ENCODE data around the gene RAD51B.

Gene RAD51B

GRCh38 chr14:67835596-67835995, 16.0 kb downstream of the RAD51B start:
- no peak for DNase-seq (ENCODE audit: low read depth in 2 of 2)

GRCh38 chr14:67837011-67837624, 17.5 kb downstream of the RAD51B start:
- no peak for DNase-seq (ENCODE audit: low read depth in 2 of 2)

DNA sequence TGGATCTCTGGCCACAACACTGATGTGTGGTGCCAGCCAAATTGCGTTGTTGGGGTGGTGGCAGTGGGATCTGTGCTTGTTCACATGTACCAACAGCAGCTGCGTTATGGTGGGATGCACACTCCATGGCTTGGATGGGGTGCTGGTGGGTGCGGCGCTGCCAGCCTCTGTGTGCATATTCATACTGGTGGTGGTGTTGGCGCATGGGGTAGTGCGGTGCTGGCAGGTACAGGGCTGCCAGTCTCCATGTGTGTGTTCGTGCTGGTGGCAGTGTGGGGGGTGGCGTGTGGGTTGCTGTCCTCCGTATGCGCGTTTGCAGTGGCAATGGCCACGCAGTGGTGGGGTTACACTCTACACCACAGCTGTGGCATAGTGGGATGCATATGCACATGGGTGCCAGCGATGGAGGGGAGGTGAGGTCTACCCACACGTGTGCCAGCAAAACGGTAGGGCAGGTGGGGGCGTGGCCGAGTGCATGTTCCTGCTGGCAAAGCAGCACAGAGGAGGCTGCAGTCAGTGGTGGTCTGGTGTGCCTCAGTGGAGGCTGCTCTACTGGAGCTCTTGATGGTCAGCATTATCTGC, 26.5 kb downstream of the RAD51B start:
- no peak for DNase-seq (ENCODE audit: low read depth in 2 of 2)

- DNase-seq (ENCODE audit: low read depth in 2 of 2): no peak
Observed at GRCh38 chr14:67850066-67850830, 30.7 kb downstream of the RAD51B start.

DNA sequence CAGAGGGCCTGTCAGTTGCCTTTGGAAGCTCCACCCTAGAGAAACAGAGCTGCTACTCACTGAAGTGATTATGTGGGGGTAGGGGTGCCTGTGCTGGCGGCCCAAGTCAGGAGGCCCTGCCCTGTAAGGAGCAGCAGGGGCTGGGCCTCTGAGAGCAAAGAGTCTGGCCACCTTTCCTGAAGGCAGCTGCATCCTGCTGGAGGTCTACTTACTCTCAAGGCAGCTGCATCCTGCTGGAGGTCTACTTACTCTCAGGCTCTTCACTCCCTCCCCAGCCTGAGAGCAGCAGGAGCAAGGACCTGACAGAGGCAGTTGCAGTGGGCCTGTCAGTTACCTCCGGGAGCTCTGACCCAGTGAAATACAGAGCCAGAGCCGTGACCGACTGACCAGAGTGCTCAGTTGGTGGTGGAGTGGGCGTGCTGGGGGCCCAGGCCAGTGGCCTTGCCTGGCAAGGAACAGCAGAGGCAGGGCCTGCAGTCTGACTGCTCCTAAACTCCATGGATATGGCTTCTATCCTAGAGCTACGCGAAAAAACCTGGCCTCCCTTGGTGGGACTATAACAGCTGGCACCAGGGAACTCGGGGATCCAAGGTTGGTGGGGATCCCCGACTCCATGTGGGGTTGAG, 32.3 kb downstream of the RAD51B start:
- no peak for DNase-seq (ENCODE audit: low read depth in 2 of 2)

DNA sequence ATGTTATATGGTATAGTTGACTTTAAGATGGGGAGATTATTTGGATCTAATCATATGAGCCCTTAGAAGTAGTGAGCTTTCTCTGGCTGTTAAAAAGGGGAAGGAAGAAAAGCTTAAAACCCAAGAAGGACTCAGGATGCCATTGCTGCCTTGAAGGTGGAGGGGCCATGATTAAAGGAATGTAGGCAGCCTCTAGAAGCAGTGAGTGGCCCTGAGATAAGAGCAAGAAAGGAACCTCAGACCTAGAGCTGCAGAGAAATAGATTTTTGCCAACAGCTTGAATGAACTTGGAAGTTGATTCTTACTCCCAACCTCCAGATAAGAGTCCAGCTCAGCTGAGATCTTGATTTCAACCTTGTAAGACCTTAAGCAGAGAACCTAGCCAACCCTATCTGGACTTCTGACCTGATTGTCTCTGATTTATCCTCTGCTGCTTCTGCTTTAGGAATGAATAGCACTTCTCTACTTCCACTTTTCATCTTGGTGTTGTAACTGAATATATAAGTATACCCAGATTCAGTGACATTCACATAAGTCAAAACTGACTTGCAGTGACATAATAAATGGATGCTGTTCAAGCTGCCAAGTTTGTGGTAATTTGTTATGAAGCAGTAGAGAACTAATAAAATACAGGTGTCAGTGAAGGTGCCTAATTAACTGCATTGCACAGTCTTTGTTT, 33.5 kb downstream of the RAD51B start:
- no peak for DNase-seq (ENCODE audit: low read depth in 2 of 2)

DNA sequence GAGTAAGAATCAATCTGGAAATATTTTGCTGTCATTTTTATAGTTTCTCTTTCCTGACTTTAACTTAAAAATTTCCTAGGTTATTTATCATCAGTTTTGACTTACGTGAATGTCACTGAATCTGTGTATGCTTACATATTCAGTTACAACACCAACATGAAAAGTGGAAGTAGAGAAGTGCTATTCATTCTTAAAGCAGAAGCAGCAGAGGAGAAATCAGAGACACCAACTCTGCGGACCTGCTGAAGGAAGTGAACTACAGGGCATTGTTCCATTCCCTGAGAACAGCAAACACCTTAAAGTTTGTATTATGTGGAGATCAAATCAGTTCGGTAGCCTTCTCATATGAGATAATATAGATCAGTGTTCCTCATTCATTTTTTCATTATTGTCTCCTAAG, 34.1 kb downstream of the RAD51B start:
- DNase-seq (ENCODE audit: low read depth in 2 of 2): no peak

DNA sequence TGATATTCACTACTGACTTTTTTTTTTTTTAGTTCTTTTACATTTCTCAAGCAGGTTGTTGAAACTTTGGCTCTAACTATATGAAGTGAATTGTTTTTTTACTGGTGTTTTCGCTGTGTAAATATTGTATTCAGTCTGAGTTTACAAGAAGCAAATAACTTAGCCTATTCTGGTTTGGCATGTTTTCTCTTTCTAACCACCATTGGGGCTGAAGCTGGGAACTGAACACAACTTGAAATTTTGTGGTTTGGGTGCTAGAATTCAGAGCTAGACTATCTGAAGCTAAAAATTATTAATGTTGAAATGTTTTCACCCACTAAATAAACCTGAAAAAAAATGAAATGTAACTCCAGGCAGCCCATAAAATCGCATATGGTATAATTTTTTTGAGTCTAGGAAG, 37.2 kb downstream of the RAD51B start:
- DNase-seq (ENCODE audit: low read depth in 2 of 2): no peak

DNA sequence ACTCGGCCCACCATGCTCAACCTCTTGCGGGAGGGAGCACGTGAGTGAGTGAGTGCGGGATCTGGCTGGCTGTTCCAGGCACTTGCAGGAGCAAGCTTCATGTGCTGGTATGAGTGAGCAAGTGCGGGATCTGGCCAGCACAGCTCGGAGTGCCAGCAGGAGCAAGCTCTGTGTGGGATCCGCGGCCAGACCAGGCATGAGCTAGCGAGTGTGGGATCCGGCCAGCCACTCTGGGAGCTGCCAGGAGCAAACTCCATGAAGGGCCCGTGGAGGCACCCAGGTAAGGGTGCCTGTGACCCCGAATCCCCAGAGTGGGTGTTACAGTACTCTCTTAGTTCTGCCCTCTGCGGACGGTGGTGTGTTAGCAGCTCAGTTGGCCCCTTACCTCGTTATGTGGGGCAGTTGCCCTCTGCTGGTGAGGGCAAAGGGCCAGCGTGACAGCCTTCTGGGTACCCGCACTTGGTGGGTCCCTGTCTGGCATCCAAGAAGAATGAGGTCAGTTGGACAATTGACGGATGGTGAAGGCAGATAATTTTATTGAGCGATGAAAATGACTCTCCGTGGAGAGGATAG, 38.3 kb downstream of the RAD51B start:
- DNase-seq (ENCODE audit: low read depth in 2 of 2): no peak

GRCh38 chr14:67859169-67859749, 39.7 kb downstream of the RAD51B start:
- DNase-seq (ENCODE audit: low read depth in 2 of 2): no peak

GRCh38 chr14:67863223-67863622, 43.6 kb downstream of the RAD51B start:
- DNase-seq (ENCODE audit: low read depth in 2 of 2): no peak

DNA sequence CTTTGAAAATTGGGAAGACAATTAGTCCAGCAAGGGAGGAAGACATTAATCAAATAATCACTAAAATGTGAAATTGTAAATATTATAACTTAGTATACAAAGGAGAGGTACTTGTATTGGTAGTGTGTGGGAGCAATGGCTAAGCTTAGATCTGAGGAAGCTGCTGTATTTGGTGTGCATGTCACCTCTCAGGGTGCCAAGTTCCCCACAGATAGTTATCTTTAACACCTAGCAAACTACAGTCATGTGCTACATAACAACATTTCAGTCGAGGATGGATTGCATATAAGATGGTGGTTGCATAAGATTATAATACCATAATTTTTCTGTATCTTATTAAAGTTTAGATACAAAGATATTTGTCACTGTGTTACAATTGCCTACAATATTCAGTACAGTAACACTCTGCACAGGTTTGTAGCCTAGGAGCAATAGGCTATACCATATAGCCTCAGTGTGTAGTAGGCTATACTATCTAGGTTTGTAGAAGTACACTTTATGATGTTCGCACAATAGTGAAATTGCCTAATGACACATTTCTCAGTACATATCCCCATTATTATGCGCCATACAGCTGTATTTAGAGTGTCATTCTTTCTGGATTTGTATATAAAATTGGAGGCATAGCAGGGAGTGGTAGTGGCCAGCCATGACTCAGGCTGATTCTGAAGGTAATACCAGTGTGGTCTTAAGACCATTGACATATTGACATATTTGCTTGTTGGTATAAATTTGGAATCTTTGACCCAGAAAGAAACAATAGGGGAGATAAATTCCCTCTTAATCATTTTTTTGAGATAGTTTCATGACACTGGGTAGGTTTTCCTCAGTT, 55.8 kb downstream of the RAD51B start:
- DNase-seq (ENCODE audit: low read depth in 2 of 2): no peak

DNA sequence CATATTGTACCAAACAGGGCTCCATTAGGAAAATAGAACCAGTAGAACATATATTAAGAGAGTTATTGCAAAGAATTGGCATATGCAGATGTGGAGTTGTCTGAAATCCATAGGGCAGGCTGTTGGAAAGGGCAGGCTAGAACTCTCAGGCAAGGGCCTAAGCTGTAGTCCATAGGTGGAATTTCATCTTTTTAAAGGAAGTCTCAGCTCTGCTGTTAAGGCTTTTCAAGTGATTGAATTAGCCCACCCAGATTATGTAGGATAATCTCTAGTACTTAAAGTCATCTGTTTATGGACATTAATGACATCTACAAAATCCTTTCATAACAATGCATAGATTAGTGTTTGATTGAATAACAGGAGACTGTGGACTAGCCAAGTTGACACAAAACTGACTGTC, 59.4 kb downstream of the RAD51B start:
- DNase-seq (ENCODE audit: low read depth in 2 of 2): no peak

GRCh38 chr14:67881225-67881624, 61.6 kb downstream of the RAD51B start:
- no peak for DNase-seq (ENCODE audit: low read depth in 2 of 2)

DNA sequence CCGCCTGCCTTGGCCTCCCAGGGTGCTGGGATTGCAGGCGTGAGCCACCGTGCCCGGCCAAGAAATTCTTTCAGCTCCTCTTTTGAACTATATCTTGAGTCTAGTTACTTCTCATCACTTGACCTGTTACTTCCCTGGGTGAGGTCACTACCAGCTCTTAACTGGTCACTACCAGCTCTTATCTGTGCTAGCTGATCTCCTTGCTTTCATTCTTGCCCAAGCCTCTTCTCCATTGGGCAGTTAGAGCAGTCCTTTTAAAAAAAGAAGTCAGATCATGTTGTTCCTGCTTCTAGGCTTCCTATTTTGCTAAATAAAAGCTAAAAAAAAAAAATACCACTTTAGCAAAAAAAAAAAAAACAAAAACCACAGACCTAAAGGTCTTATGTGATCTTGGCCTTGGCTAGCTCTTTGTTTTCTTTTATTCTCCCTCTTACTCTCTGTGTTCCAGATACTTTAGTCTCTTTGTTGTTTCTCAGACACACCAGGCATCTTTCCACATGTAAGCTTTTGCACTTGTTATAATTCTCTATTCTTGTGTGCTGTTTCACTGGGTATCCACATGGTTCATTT, 63.5 kb downstream of the RAD51B start:
- DNase-seq (ENCODE audit: low read depth in 2 of 2): no peak

GRCh38 chr14:67883717-67884116, 64.1 kb downstream of the RAD51B start:
- DNase-seq (ENCODE audit: low read depth in 2 of 2): no peak

- DNase-seq (ENCODE audit: low read depth in 2 of 2): no peak
Observed at GRCh38 chr14:67886191-67886590, 66.6 kb downstream of the RAD51B start.

DNA sequence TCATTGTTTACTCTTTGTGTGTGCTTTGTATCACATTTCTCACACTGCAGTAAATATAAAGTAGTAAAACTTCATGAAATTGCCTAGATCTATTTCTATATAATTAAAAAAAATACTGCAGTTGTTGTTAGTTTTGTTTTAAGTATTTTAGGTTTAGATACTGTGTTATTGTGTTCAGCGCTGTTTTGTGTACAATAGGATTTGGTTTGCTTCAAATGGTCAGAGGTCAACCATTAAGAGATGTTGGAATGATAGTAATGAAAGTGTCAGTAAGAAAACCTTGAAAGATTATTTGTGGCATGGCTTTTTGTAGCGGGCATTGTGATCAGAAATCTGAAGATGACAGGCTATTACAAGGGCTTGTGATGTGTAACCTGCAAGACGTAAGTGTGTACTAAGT, 67.9 kb downstream of the RAD51B start:
- DNase-seq (ENCODE audit: low read depth in 2 of 2): no peak

DNA sequence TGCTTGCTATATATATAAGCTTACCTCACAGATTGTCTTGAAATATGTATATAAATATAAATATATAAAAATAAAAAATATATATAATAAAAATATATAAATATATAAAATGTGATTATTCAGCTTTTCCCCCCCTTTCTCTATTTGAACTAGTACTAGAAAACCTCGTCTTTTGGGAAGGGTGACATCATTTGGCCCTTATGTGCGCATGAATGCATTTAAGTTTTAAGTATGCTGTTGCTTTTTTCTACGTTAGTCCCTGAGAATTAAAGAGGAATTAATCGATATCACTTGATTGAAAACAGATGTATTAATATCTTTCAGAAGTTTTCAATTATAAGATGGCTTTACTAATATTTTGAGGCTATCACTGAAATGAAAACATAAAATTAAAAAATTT, 69.9 kb downstream of the RAD51B start:
- no peak for DNase-seq (ENCODE audit: low read depth in 2 of 2)

DNA sequence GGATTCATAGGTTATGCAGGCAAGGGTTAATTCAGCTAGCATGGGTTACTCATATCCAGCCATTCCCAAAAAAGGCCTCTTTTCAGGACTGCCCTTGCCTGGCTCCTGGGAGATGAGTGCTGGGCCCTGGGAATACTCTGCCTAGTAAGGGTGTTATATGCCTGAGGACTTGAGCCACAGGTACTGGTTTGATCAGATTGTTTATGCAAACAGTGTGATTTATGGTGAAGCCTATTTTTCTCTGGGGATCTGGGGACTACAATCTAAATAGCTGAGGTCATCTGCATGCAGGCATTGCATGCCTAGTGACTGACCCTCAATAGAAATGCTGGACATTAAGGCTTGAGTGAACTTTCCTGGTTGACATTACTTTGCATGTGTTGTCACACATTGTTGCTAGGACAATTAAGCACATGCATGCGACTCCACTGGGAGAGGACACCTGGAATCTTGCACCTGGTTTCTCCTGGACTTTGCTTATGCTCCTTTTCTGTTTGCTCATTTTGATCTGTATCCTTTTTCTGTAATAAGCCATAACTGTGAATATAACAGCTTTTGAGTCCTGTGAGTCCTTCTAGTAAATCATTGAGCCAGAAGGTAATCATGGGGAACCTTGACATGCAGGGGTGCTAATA, 73.0 kb downstream of the RAD51B start:
- no peak for DNase-seq (ENCODE audit: low read depth in 2 of 2)

All from stimulated activated CD8-positive, alpha-beta memory T cell treated with anti-CD3 and anti-CD28 coated beads, Interleukin-2, amount 100 ng/mL, for 48 hours (primary cell).